BJ (cell line): ENCODE results near the gene NSMCE1. TPM values are rescaled to one million over a fixed set of nuclear protein-coding genes. Genes with fewer than 3 reads are reported as not detected.

Source experiments
- CTCF ChIA-PET: fragments of 350-600 bp; formaldehyde crosslinking; extraction: SDS; loops from one replicate; lab custom pipeline; 2021; ENCODE audit warnings: antibody characterized with exemption, inconsistent platforms; lab: Yijun Ruan, JAX
- POLR2A ChIA-PET: fragments of 300-600 bp; sonication (Branson Sonifier 250); formaldehyde crosslinking; extraction: SDS; loops from one replicate; lab custom pipeline; 2021; ENCODE audit warnings: antibody characterized with exemption; lab: Charles Lee
- DNase-seq: peaks from one replicate; pipeline ENCODE4 v3.0.0-alpha.2; 2011; ENCODE audit warnings: low read depth
- H3K27me3 ChIP-seq: 2 replicates; pipeline ENCODE4 v1.6.0; 2011; ENCODE audit warnings: low read length; ENCODE audit not compliant: control insufficient read depth, insufficient read depth
- H3K36me3 ChIP-seq: 2 replicates; pipeline ENCODE4 v1.5.1; 2011; ENCODE audit warnings: low read length; ENCODE audit not compliant: control insufficient read depth, insufficient read depth
- H3K4me3 ChIP-seq: 2 replicates; pipeline ENCODE4 v1.5.1; 2011; ENCODE audit warnings: low read depth, mild to moderate bottlenecking, control low read depth, low read length
- polyA plus RNA-seq: library from polyadenylated mRNA; depleted of rRNA; stranded (reverse); fragments of >200 nt; gene quantifications from 2 replicates; pipeline ENCODE4 v1.2.3, GENCODE V29; 2011
- TF ChIP-seq, protein P1 (sequence below): IDR thresholded peaks from 2 replicates; pipeline ENCODE4 v1.5.1; 2011; ENCODE audit warnings: low read depth, mild to moderate bottlenecking, control low read depth, inconsistent platforms, low read length, moderate library complexity; ENCODE audit not compliant: insufficient read depth

NSMCE1 gene
- polyA plus RNA-seq, 1 experiment = 34.3 TPM

- TF ChIP-seq, protein P1, sequence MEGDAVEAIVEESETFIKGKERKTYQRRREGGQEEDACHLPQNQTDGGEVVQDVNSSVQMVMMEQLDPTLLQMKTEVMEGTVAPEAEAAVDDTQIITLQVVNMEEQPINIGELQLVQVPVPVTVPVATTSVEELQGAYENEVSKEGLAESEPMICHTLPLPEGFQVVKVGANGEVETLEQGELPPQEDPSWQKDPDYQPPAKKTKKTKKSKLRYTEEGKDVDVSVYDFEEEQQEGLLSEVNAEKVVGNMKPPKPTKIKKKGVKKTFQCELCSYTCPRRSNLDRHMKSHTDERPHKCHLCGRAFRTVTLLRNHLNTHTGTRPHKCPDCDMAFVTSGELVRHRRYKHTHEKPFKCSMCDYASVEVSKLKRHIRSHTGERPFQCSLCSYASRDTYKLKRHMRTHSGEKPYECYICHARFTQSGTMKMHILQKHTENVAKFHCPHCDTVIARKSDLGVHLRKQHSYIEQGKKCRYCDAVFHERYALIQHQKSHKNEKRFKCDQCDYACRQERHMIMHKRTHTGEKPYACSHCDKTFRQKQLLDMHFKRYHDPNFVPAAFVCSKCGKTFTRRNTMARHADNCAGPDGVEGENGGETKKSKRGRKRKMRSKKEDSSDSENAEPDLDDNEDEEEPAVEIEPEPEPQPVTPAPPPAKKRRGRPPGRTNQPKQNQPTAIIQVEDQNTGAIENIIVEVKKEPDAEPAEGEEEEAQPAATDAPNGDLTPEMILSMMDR = no peak
- CTCF ChIA-PET = interaction anchor here (0.8 kb wide), 1 partner anchor 24 kb away, joined by 3 read pairs; no protein-coding TSS in a partner anchor
Observed at GRCh38 chr16:27302126-27302525, 33.6 kb upstream of the NSMCE1 start.

DNA sequence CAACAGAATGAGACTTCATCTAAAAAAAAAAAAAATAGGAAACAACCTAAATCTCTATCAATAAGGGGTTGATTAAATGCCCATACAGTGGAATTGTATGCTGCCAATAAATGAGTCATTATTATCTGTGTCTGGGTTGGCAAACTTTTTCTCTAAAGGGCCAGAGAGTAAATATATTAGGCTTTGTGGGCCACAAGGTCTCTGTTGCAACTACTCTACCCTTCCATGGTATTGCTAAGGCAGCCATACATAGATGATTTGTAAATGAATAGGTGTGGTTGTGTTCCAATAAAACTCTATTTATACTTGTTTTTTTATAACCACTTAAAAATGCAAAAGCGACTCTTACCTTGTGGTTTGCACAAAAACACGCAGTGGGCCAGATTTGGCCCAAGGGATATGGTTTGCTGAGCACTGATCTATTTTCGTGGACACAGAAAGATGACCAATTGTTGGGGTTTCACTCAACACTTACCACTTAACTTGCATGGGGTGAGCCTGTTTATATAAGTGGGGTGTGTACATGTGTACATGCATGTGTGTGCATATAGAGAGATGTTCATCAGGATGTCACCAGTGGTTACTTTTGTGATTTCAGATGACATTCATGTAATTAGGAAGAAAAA is 32.8 kb upstream of the NSMCE1 start:
- DNase-seq = no peak
- H3K36me3 ChIP-seq = no peaks in the 10 kb centered on the region
- no peak overlapping the region for H3K4me3 ChIP-seq
- H3K27me3 ChIP-seq = no peaks in the 10 kb centered on the region
- ChIA-PET POLR2A (no interaction called here), CTCF (no interaction called here)
- TF ChIP-seq, protein P1 = no peak

More at GRCh38 chr16:27302126-27302525, 33.6 kb upstream of the NSMCE1 start:
- POLR2A ChIA-PET = no interaction called here
- DNase-seq = no peak
- H3K36me3 ChIP-seq = no peaks in the 10 kb centered on the region
- no peak overlapping the region for H3K4me3 ChIP-seq
- H3K27me3 ChIP-seq = no peaks in the 10 kb centered on the region

DNA sequence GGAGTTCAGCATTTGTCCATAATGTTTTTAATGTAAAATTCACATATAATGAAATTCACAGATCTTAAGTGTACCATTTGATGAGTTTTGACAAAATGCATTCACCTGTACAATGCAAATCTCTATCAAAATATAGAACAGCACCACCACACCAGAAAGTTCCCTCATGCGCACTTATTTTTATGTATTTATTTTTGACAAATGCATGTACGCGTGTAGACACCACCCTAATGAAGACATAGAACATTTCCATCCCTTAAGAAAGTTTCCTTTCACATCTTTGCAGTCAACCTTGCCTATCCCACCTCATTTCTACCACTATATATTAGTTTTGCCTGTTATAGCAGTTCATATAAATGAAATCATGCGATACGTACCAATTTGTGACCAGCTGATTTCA is 29.6 kb upstream of the NSMCE1 start:
- TF ChIP-seq, protein P1 = no peak
- H3K4me3 ChIP-seq = no peak overlapping the region
- H3K36me3 ChIP-seq = no peaks in the 10 kb centered on the region
- H3K27me3 ChIP-seq = no peaks in the 10 kb centered on the region
- POLR2A ChIA-PET = no interaction called here
- no peak for DNase-seq
- CTCF ChIA-PET = no interaction called here

DNA sequence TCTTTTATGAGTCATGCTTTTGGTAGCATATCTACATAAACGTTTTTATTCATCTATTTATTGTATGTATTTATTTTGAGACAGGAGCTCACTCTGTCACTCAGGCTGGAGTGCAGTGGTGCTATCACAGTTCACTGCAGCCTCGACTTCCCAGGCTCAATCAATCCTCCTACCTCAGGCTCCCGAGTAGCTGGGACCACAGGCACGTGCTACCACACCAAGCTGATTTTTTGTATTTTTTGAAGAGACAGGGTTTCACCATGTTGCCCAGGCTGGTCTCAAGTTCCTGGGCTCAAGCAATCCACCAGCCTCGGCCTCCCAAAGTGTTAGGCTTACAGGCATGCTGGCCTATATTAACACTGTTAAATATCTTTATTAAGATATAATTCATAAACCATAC is 24.8 kb upstream of the NSMCE1 start:
- ChIA-PET CTCF (interaction anchor here (1.2 kb wide), 1 partner anchor 59 kb away, joined by 5 read pairs; no protein-coding TSS in a partner anchor), POLR2A (no interaction called here)
- TF ChIP-seq, protein P1 = no peak

GRCh38 chr16:27291722-27292240 is 23.2 kb upstream of the NSMCE1 start:
- TF ChIP-seq, protein P1 = no peak
- Histone ChIP-seq H3K36me3 (no peaks in the 10 kb centered on the region), H3K4me3 (no peak overlapping the region), H3K27me3 (no peaks in the 10 kb centered on the region)
- ChIA-PET POLR2A (no interaction called here), CTCF (interaction anchor here (0.7 kb wide), 1 partner anchor 71 kb away, joined by 4 read pairs; no protein-coding TSS in a partner anchor)
- no peak for DNase-seq

More for the DNA sequence above, 24.8 kb upstream of the NSMCE1 start:
- no peak overlapping the region for H3K4me3 ChIP-seq
- no peaks in the 10 kb centered on the region for H3K27me3 ChIP-seq
- DNase-seq = no peak
- H3K36me3 ChIP-seq = no peaks in the 10 kb centered on the region
